GM12874 (cell line): ENCODE measurements around the gene EFCAB5.

Experiments
- TF ChIP-seq, protein P1 (sequence below): IDR thresholded peaks from 2 replicates; pipeline ENCODE4 v1.5.1; 2011; ENCODE audit warnings: low read depth, mild to moderate bottlenecking, control low read depth, low read length, moderate library complexity; ENCODE audit not compliant: insufficient read depth

Gene EFCAB5

DNA sequence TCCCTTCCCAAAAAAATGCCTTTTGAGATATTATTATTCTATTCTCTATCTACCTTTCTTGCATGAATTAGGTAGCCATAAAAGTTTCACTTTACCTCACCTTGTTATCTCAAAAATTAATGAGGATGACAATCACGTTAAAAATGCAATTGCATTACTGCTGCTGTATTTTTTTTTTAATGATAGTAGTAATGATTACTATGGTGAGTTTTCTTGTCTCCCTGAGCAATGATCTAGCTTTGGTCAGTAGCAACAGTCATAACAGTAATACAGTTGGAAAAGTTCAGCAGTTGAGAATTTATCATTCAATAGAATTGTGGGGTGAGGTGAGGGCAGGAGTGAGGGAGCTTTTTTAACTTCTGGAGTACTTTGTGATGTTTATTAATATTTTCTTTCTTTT, at the start of gene EFCAB5:
Gene EFCAB5 (plus strand): TSS at position 301 of the 400 bp plus-strand sequence. CDS start 163 bp downstream, outside the sequence.
- TF ChIP-seq, protein P1, sequence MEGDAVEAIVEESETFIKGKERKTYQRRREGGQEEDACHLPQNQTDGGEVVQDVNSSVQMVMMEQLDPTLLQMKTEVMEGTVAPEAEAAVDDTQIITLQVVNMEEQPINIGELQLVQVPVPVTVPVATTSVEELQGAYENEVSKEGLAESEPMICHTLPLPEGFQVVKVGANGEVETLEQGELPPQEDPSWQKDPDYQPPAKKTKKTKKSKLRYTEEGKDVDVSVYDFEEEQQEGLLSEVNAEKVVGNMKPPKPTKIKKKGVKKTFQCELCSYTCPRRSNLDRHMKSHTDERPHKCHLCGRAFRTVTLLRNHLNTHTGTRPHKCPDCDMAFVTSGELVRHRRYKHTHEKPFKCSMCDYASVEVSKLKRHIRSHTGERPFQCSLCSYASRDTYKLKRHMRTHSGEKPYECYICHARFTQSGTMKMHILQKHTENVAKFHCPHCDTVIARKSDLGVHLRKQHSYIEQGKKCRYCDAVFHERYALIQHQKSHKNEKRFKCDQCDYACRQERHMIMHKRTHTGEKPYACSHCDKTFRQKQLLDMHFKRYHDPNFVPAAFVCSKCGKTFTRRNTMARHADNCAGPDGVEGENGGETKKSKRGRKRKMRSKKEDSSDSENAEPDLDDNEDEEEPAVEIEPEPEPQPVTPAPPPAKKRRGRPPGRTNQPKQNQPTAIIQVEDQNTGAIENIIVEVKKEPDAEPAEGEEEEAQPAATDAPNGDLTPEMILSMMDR: no peak

DNA sequence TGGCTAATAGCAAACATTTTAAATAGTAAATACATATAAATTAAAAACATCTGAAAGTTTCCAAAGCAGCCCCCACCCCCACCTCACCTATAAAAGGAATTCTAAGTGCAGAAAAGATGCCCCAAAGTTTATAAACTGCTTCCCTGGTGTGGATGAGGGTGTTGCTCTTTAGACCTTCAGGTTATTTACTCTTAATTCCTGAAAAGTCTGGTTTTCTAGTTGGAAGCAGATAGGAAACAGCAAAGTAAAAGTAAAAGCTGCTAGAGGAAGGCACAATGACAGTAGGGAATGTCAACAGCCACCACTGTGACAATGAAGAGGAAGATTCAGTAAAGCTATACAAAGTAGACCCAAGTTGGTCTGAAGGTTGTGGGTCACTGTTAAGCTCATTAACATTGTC, 49.2 kb upstream of the EFCAB5 start:
- TF ChIP-seq, protein P1: no peak

DNA sequence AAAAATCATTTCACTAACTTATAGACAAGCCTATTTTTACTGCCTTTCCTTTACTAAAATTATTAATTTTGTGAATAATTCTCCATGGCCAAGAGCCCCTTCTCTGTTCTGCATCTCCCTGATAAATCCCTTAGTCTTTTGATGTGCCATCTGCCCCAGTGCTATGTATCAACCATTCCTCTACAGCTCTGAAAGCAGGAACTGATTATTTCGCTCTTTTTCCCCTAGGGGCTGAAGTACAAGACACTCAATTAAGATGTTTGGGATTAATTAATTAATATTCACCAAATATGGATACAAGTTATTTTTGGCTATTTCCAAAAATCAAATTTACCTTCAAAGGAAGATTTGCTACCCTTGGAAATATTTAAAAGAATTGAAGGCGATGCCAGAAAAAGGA, 38.0 kb upstream of the EFCAB5 start:
- TF ChIP-seq, protein P1: no peak

DNA sequence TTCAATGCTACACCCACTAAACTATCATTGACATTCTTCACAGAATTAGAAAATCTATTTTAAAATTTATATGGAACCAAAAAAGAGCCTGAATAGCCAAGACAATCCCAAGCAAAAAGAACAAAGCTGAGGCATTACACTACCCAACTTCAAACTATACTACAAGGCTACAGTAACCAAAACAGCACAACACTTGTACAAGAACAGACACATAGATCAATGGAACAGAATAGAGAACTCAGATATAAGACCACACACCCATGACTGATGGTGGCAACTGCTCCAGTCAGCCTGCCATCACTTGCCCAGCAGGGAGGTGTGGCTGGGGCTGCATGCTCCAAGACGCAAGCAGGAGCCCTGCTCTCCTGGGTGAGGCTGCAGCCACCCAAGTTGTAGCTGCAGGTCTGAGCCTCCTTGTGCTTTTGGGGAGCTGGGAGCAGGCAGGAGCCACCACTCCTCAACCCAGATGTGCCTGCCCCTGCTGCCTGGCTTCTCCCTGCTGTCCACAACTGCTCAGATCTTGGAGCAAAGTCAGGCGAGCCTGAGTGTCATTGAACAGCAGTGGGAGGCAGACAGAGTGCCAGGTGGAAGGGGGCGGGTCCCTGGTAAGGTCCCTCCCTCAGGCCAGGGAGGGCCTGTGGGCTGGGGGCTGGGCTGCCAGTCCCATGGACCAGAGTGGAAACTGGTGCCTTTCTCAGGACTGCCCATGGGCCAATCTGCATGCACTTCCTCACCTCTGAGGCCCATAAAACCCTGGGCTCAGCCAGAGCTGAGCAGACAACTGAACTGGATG, 36.2 kb upstream of the EFCAB5 start:
- TF ChIP-seq, protein P1: no peak

DNA sequence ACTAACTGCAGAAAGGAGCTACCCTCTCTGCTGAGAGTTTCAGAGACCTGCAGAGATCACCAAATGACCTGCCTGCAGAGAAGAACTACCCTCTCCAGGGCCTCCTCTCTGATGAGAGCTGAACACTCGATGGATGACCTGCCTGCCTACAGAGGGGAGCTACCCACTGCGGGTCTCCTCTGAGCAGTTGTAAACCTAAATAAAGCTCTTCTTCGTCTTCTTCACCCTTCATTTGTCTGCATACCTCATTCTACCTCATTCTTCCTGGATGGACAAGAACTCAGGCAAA, 35.6 kb upstream of the EFCAB5 start:
- TF ChIP-seq, protein P1: no peak

DNA sequence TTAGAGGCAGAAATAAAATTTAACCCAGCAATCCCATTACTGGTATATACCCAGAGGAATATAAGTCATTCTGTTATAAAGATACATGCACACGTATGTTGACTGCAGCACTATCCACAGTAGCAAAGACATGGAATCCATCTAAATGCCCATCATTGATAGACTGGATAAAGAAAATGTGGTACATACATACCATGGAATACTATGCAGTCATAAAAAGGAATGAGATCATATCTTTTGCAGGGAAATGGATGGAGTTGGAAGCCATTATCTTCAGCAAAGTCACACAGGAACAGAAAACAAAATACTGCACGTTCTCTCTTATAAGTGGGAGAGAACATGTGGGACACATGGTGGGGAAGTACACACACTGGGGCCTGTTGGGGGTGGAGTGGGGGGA, 34.5 kb upstream of the EFCAB5 start:
- TF ChIP-seq, protein P1: no peak

DNA sequence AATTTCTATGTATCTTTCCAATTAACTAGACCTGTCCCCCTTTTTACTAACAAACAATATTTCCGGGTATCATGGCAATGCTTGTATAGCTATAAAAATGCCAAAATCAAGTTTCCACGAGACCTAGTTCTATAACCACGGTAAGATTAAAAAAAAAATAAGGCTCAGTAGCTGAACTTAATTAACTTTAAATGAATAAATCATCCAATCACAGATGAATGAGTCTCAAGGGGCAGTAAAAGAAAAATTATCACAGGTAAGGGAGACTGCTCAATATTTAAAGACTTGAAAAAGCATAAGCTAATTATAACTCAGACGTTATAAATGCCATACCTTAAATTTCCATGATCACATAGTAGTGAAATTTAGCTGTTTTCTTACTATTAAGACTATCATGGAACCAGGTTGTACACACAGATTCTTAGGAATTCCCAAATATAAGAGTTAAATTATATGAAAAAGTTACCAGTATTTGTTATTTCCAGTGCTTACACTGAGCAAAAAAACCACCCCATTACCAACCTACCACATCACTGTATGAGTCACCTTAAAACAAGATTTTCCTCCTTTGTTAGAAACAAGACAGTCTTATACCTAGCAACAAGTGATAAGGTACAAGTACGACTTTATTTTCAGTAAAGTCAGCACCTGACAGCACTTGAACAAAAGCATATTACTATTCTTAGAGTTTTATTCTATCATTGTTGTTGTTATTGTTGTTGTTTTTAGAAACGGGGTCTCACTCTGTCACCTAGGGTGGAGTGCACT, 32.0 kb upstream of the EFCAB5 start:
- TF ChIP-seq, protein P1: no peak
